Kasumi-1 (cell line): ENCODE results near the gene ZFAND4.
"Not testable (repeated sequence)": the region's sequence is repeated elsewhere in the genome, so short reads cannot be mapped to it uniquely, and the experiment has no call there.

Experiments used
- DNase-seq, 2 experiments: peaks; one replicate each; lab custom pipeline; 2025; lab: John Stamatoyannopoulos, UW

The ZFAND4 gene

GRCh38 chr10:45672181-45673073 is at the start of gene ZFAND4:
Gene ZFAND4 (minus strand): TSS chr10:45672772. CDS start chr10:45663725, 9,047 bp downstream.
- DNase-seq, result peak; percentile 94 to 95

GRCh38 chr10:45721503-45721902 is 48.9 kb upstream of the ZFAND4 start:
- DNase-seq, result not testable (repeated sequence)

GRCh38 chr10:45717642-45718041 is 45.1 kb upstream of the ZFAND4 start:
- DNase-seq, result not testable (repeated sequence)

GRCh38 chr10:45717053-45717452 is 44.5 kb upstream of the ZFAND4 start:
- not testable (repeated sequence) for DNase-seq

- DNase-seq, result not testable (repeated sequence)
Measured at GRCh38 chr10:45711223-45711622, 38.7 kb upstream of the ZFAND4 start.

GRCh38 chr10:45710200-45710796 is 37.7 kb upstream of the ZFAND4 start:
- DNase-seq, result not testable (repeated sequence)

GRCh38 chr10:45678467-45678866 is 5.9 kb upstream of the ZFAND4 start:
- not testable (repeated sequence) for DNase-seq

- DNase-seq, result no peak
Measured at GRCh38 chr10:45675388-45675787, 2.8 kb upstream of the ZFAND4 start.

- DNase-seq, result no peak
Measured at GRCh38 chr10:45673074-45673648, 589 bp upstream of the ZFAND4 start.

- not testable (repeated sequence) for DNase-seq
Measured at GRCh38 chr10:45671300-45671699, 1.3 kb downstream of the ZFAND4 start.

- not testable (repeated sequence) for DNase-seq
Measured at GRCh38 chr10:45669897-45670296, 2.7 kb downstream of the ZFAND4 start.

- DNase-seq, result no peak
Measured at GRCh38 chr10:45660876-45661411, 11.6 kb downstream of the ZFAND4 start.

GRCh38 chr10:45657033-45657926 is 15.3 kb downstream of the ZFAND4 start:
- no peak for DNase-seq

GRCh38 chr10:45655219-45655618 is 17.4 kb downstream of the ZFAND4 start:
- DNase-seq, result no peak

GRCh38 chr10:45654753-45655141 is 17.8 kb downstream of the ZFAND4 start:
- not testable (repeated sequence) for DNase-seq

GRCh38 chr10:45653454-45653853 is 19.1 kb downstream of the ZFAND4 start:
- DNase-seq, result no peak

GRCh38 chr10:45652511-45652910 is 20.1 kb downstream of the ZFAND4 start:
- DNase-seq, result no peak

- DNase-seq, result no peak
Measured at GRCh38 chr10:45649296-45649695, 23.3 kb downstream of the ZFAND4 start.

GRCh38 chr10:45647118-45647517 is 25.5 kb downstream of the ZFAND4 start:
- DNase-seq, result no peak

GRCh38 chr10:45646384-45647050 is 26.1 kb downstream of the ZFAND4 start:
- no peak for DNase-seq

- no peak for DNase-seq
Measured at GRCh38 chr10:45644527-45644926, 28.0 kb downstream of the ZFAND4 start.
